ENCODE data around the gene TNK1. TPM values are rescaled to one million over a fixed set of nuclear protein-coding genes. Genes with fewer than 3 reads are reported as not detected.

Gene TNK1
- total and polyA plus RNA-seq, 2 experiments from 2014 or later = 6.1 to 8.9 TPM

GRCh38 chr17:7346761-7347614 lies 33.9 kb upstream of the TNK1 start:
- Histone ChIP-seq H4K20me1 (replicated peaks; ENCODE audit: insufficient read depth) (0 out of 2 replicates have a peak, but pooled peaks cover 3% of the 10 kb centered on the region), H3K4me1 (ENCODE audit: insufficient read depth) (peaks cover 6% of the 10 kb centered on the region), H2AFZ (no peak overlapping the region), H3K4me3 (no peak overlapping the region), H3K27me3 (ENCODE audit: insufficient read depth) (no peaks in the 10 kb centered on the region), H3K79me2 (replicated peaks; ENCODE audit: insufficient read depth) (no peaks in the 10 kb centered on the region), H3F3A (replicated peaks; ENCODE audit: low read depth) (peaks cover 17% of the 10 kb centered on the region; the same call in 1 of the 2 replicates), H3K36me3 (ENCODE audit: insufficient read depth) (no peaks in the 10 kb centered on the region), H3K4me2 (no peak overlapping the region), H3K9me2 (ENCODE audit: insufficient read depth) (no peaks in the 10 kb centered on the region), H3K27ac (ENCODE audit: low read depth) (no peak overlapping the region)
- Mint-ChIP-seq H3K27me3 (ENCODE audit: insufficient read depth, low read depth, poor library complexity) (peaks cover 32% of the 10 kb centered on the region), H3K36me3 (ENCODE audit: low read depth) (peaks cover 3% of the 10 kb centered on the region; the same call in 2 of the 3 replicates), H3K27ac (peak overlapping the region; percentile 33; the same call in 1 of the 2 replicates), H3K9me3 (no peaks in the 10 kb centered on the region), H3K4me1 (peaks cover 16% of the 10 kb centered on the region), H3K4me3 (no peak overlapping the region)
- DNase-seq (ENCODE audit: low spot score) (no peak), ATAC-seq (no peak)
- no peak for TF ChIP-seq REST (IDR thresholded peaks at IDR 0.05; ENCODE audit: unreplicated experiment)
- TF ChIP-seq, protein P1, sequence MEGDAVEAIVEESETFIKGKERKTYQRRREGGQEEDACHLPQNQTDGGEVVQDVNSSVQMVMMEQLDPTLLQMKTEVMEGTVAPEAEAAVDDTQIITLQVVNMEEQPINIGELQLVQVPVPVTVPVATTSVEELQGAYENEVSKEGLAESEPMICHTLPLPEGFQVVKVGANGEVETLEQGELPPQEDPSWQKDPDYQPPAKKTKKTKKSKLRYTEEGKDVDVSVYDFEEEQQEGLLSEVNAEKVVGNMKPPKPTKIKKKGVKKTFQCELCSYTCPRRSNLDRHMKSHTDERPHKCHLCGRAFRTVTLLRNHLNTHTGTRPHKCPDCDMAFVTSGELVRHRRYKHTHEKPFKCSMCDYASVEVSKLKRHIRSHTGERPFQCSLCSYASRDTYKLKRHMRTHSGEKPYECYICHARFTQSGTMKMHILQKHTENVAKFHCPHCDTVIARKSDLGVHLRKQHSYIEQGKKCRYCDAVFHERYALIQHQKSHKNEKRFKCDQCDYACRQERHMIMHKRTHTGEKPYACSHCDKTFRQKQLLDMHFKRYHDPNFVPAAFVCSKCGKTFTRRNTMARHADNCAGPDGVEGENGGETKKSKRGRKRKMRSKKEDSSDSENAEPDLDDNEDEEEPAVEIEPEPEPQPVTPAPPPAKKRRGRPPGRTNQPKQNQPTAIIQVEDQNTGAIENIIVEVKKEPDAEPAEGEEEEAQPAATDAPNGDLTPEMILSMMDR (conservative IDR thresholded peaks at IDR 0.05; ENCODE audit: low read depth in 2 of 2) = peak in 1 of 2 experiments; percentile 52; a peak in 2 of 4 replicates

- no peaks in the 10 kb centered on the region for H3K9me2 ChIP-seq (ENCODE audit: insufficient read depth)
- H3K4me3 ChIP-seq = no peak overlapping the region
- no peak for TF ChIP-seq NANOG (IDR thresholded peaks at IDR 0.05; ENCODE audit: borderline replicate concordance)
- no peak for TF ChIP-seq REST (IDR thresholded peaks at IDR 0.05; ENCODE audit: unreplicated experiment)
- TF ChIP-seq EZH2phosphoT487 (IDR thresholded peaks at IDR 0.05; ENCODE audit: unreplicated experiment) = no peak
- TF ChIP-seq, protein P1 (conservative IDR thresholded peaks at IDR 0.05; ENCODE audit: low read depth in 2 of 2) = no peak
- ATAC-seq (no peak), DNase-seq (ENCODE audit: low spot score) (no peak)
- H3K4me1 ChIP-seq (ENCODE audit: insufficient read depth) = peaks cover 11% of the 10 kb centered on the region
- H3K27ac ChIP-seq (ENCODE audit: low read depth) = no peak overlapping the region
- Mint-ChIP-seq H3K27ac (peak overlapping the region; percentile 33; the same call in 1 of the 2 replicates), H3K9me3 (no peaks in the 10 kb centered on the region), H3K4me3 (no peak overlapping the region), H3K36me3 (ENCODE audit: low read depth) (peaks cover 7% of the 10 kb centered on the region; the same call in 2 of the 3 replicates), H3K27me3 (ENCODE audit: insufficient read depth, low read depth, poor library complexity) (peaks cover 35% of the 10 kb centered on the region), H3K4me1 (peaks cover 22% of the 10 kb centered on the region)
- 0 out of 2 replicates have a peak, but pooled peaks cover 3% of the 10 kb centered on the region for H4K20me1 ChIP-seq (replicated peaks; ENCODE audit: insufficient read depth)
- peaks cover 22% of the 10 kb centered on the region; the same call in 1 of the 2 replicates for H3F3A ChIP-seq (replicated peaks; ENCODE audit: low read depth)
- H2AFZ ChIP-seq = no peak overlapping the region
- no peak overlapping the region for H3K4me2 ChIP-seq
- no peaks in the 10 kb centered on the region for H3K27me3 ChIP-seq (ENCODE audit: insufficient read depth)
- no peaks in the 10 kb centered on the region for H3K79me2 ChIP-seq (replicated peaks; ENCODE audit: insufficient read depth)
- H3K36me3 ChIP-seq (ENCODE audit: insufficient read depth) = no peaks in the 10 kb centered on the region
Measured at GRCh38 chr17:7347630-7348477, 33.0 kb upstream of the TNK1 start.
